Mucosa of stomach (tissue), 1 donor: ENCODE measurements around the gene EEF1E1.
A peak's percentile ranks its signal among the peaks of the same experiment; 100 is the strongest.

Experiments
- H3K27me3 ChIP-seq: one replicate; pipeline ENCODE4 v1.7.0; 2013; ENCODE audit warnings: mild to moderate bottlenecking, low read length; ENCODE audit not compliant: control insufficient read depth, insufficient read depth
- H3K36me3 ChIP-seq: one replicate; pipeline ENCODE4 v1.7.0; 2013; ENCODE audit warnings: low read length; ENCODE audit not compliant: control insufficient read depth, insufficient read depth
- H3K4me1 ChIP-seq: one replicate; pipeline ENCODE4 v1.7.0; 2013; ENCODE audit warnings: mild to moderate bottlenecking, low read length; ENCODE audit not compliant: control insufficient read depth, insufficient read depth
- H3K4me3 ChIP-seq: one replicate; pipeline ENCODE4 v1.7.0; 2013; ENCODE audit warnings: low read length
- H3K9ac ChIP-seq: one replicate; pipeline ENCODE4 v1.7.0; 2013; ENCODE audit warnings: mild to moderate bottlenecking, low read length, moderate library complexity
- H3K9me3 ChIP-seq: one replicate; pipeline ENCODE4 v1.7.0; 2013; ENCODE audit warnings: mild to moderate bottlenecking, low read length, moderate library complexity; ENCODE audit not compliant: control insufficient read depth
- donor health status: Pancreatic carcinoma.

Gene EEF1E1

DNA sequence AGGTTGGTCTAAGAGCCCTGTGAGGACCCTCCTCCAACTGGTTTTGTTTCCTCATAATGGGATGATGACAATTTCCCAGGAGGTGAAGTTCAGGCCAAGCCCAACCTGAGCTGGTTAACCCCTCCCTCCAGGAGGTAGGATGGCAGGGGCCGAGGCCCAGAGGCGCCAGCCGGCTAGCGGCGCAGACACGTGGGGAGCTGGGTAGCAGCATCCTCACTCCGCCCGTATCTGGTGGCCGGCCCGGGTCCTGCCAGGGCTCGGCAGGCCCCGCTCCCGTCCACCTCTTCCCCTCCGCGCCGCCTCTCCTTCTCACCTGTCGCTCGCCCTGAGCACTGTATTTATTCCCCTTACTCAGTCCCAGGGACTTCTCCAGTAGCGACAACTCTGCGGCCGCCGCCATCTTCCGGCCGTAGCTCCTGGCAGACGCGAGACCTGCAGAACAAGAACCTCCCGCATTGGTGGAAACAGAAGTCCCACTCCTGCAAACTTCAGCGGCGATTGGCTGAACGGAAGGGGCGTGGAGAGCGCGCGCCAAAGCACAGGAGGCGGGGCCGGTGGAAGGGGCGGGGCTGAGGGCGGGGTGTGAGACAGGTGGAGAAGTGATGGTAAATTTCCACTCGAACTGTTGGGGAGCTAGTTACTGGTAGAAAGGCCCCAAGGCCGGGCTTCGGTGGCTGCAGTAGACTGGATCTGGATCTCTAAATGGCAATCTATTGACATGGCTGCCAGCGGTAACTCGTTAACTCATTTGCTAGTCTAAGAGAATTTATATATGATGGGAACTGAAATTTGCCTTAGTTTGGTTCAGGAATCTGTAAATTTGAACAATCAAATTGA is at the start of gene EEF1E1:
Gene EEF1E1 (minus strand): TSS at position 427 of the 837 bp plus-strand sequence. CDS start 27 bp downstream, at position 400.
- Histone ChIP-seq H3K4me1 (no peaks in the 10 kb centered on the region), H3K36me3 (no peaks in the 10 kb centered on the region), H3K9me3 (no peaks in the 10 kb centered on the region), H3K4me3 (peak within 1 kb of the TSS; percentile 80), H3K9ac (peak within 1 kb of the TSS; percentile 75), H3K27me3 (no peaks in the 10 kb centered on the region)

DNA sequence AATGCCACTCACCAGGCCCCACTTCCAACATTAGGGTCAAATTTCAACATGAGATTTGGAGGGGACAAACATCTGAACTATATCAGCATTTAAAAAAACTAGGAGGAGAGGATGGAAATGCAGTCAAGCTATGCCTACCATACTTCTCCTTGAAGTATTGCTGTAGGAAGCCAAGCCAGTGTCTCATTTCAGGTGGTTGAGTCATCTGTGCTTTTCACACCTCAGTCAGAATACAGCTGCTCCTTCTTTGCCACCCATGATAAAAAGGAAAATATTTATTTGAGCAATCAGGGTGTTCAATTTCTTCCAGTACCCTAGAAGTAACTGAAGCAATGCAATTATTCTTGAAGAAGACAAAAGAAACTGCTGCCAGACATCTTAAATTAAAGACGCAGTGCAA is 47.0 kb upstream of the EEF1E1 start:
- no peaks in the 10 kb centered on the region for H3K4me1 ChIP-seq
- H3K9ac ChIP-seq: no peak overlapping the region
- no peaks in the 10 kb centered on the region for H3K9me3 ChIP-seq
- H3K4me3 ChIP-seq: no peak overlapping the region
- no peaks in the 10 kb centered on the region for H3K27me3 ChIP-seq
- no peaks in the 10 kb centered on the region for H3K36me3 ChIP-seq

DNA sequence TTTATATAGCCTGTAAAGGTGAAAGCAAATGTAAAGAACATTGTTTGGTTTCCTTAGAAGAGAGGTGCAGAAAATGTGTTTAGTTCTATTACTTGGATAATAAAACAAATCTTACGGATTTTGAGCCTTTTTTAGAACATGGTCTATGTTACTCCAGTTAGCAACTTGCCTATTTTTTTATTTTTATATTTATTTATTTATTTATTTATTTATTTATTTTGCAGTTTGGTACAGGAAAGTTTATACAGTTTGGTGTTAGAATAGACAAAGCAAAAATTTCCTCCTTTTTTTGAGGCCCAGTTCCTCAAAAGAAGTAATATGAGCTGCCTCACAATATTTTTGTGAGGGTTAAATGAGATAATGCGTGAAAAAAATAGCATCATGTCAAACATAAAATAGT is 41.6 kb upstream of the EEF1E1 start:
- Histone ChIP-seq H3K9me3 (no peaks in the 10 kb centered on the region), H3K36me3 (no peaks in the 10 kb centered on the region), H3K9ac (no peak overlapping the region), H3K4me1 (no peaks in the 10 kb centered on the region), H3K27me3 (no peaks in the 10 kb centered on the region), H3K4me3 (no peak overlapping the region)

DNA sequence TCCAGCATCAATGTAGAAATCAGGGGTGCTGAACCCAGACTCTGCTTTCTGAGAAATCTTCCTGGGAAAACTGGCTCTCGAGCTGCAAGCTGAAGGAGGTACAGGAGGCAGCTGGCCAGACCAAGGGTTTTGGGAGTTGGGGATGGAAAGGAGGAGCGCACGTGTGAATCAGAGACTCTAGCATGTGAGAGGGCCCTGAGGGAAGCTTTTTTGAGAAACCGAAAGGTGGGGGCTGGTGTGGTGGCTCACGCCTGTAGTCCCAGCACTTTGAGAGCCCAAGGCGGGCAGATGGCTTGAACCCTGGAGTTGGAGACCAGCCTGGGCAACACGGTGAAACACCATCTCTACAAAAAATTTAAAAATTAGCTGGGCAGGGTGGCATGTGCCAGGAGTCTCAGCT is 37.1 kb upstream of the EEF1E1 start:
- no peaks in the 10 kb centered on the region for H3K4me1 ChIP-seq
- H3K9ac ChIP-seq: no peak overlapping the region
- H3K4me3 ChIP-seq: no peak overlapping the region
- H3K36me3 ChIP-seq: no peaks in the 10 kb centered on the region
- H3K9me3 ChIP-seq: no peaks in the 10 kb centered on the region
- H3K27me3 ChIP-seq: peaks cover 4% of the 10 kb centered on the region

DNA sequence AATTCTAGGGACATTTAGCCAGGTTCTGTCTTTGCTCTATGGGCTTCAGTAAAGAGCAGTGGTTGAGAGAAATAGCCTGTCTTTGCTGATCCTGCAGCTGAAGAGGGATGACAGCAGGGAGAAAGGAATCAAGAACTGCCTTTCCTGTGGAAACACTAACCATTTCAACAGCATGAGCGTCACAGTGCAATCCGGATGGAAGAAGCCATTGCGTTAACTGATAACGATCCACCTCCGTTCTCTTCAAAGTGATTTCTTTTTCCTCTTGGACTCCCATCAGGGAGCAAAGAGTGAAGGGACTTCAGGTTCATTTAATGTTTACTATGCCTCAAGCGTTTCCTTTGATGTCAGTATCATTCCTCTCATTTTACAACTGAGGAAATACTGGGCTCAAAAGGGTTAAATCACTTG is 35.2 kb upstream of the EEF1E1 start:
- H3K36me3 ChIP-seq: no peaks in the 10 kb centered on the region
- no peaks in the 10 kb centered on the region for H3K9me3 ChIP-seq
- no peak overlapping the region for H3K9ac ChIP-seq
- H3K4me1 ChIP-seq: no peaks in the 10 kb centered on the region
- H3K4me3 ChIP-seq: no peak overlapping the region
- H3K27me3 ChIP-seq: peaks cover 4% of the 10 kb centered on the region

DNA sequence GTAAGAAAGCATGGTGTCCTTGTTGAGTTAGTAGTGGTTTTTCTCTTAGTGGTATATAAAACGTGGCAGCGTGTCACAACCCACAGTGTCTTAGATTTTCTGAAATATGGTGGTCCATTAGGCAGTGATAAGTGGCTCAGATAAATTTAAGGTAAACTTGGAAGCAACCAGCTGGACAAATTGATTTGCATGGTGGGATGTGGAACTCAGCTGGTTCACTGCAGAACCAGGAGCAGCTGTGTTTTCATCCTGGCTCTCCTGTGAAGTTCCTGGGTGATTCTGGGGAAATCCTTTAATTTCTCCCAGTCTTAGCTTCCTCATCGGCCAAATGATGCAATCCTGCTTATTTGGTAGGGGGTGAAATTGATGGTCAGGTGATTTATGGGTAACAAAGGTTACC is 32.9 kb upstream of the EEF1E1 start:
- Histone ChIP-seq H3K36me3 (no peaks in the 10 kb centered on the region), H3K4me1 (no peaks in the 10 kb centered on the region), H3K9ac (no peak overlapping the region)

DNA sequence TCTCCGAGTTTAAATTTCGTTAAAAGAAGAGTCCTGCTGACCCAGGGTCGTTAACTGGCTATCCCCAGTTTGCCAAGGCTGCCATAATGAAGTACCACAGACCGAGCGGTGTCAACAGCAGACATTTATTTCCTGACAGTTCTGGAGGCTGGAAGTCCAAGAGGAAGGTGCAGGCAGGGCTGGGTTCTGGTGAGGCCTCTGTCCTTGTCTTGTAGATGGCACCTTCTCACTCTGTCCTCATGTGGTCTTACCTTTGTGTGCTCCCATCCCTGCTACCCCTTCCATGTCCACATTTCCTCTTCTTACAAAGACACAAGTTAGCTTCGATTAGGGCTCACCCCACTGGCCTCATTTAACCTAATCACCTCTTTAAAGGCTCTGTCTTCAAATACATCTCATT is 29.8 kb upstream of the EEF1E1 start:
- H3K27me3 ChIP-seq: peaks cover 11% of the 10 kb centered on the region
- H3K9ac ChIP-seq: no peak overlapping the region

More for the DNA sequence above, 32.9 kb upstream of the EEF1E1 start:
- no peaks in the 10 kb centered on the region for H3K9me3 ChIP-seq
- H3K27me3 ChIP-seq: peaks cover 11% of the 10 kb centered on the region
- no peak overlapping the region for H3K4me3 ChIP-seq

DNA sequence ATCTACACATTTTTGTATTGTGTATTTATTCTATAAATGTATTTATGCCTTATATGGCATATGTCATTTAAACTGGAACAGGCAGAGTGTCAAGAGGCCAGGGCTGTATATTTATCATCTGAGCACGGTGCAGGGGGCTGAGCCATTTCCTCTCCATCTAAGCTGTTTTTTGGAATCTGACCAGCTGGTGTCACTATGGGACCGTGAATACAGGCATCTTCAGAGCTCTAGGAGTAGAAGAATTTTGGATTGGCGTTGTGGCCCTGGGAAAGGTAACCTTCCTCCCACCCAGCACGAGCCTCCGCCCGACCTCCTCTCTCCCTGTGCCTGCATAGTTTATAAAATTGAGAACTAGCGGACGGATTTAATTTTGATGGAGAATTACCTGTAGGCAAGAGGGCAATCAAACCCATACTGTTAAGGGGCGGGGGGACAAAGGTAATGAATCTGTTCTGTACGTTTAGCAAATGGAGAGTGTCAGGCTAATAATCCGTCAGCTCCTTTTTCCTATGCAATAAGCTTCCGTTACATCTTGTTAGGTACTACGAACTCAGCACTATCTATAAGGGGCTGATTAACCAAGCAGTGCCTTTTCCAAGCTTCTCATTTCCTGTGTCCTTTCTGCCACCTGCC is 29.0 kb upstream of the EEF1E1 start:
- H3K4me1 ChIP-seq: no peaks in the 10 kb centered on the region
- H3K27me3 ChIP-seq: peaks cover 11% of the 10 kb centered on the region
- no peaks in the 10 kb centered on the region for H3K36me3 ChIP-seq
- H3K9ac ChIP-seq: no peak overlapping the region
- no peaks in the 10 kb centered on the region for H3K9me3 ChIP-seq
- H3K4me3 ChIP-seq: no peak overlapping the region

More for the DNA sequence above, 29.8 kb upstream of the EEF1E1 start:
- H3K36me3 ChIP-seq: no peaks in the 10 kb centered on the region
- no peaks in the 10 kb centered on the region for H3K9me3 ChIP-seq
- no peak overlapping the region for H3K4me3 ChIP-seq
- H3K4me1 ChIP-seq: no peaks in the 10 kb centered on the region

DNA sequence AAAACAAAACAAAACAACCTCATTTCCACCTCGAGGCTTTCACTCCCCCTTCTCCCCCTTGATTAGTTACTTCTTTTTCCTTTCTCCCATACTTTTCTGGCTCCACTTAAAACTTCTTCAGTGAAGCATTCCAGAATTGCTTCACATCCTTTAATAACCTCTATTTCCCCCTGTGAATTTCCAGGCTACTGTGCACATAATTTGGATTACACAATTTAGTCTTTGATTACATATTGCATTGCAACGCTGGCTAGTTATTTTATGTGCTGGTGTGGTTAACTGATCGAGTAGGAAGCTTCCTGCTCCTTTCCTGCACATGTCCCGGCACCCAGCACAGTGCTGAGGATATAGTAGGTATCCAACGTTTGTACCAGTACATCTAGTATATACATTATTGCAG is 28.1 kb upstream of the EEF1E1 start:
- peaks cover 9% of the 10 kb centered on the region for H3K27me3 ChIP-seq
- H3K9ac ChIP-seq: no peak overlapping the region
- H3K4me3 ChIP-seq: no peak overlapping the region
- no peaks in the 10 kb centered on the region for H3K36me3 ChIP-seq
- H3K9me3 ChIP-seq: no peaks in the 10 kb centered on the region
- no peaks in the 10 kb centered on the region for H3K4me1 ChIP-seq

DNA sequence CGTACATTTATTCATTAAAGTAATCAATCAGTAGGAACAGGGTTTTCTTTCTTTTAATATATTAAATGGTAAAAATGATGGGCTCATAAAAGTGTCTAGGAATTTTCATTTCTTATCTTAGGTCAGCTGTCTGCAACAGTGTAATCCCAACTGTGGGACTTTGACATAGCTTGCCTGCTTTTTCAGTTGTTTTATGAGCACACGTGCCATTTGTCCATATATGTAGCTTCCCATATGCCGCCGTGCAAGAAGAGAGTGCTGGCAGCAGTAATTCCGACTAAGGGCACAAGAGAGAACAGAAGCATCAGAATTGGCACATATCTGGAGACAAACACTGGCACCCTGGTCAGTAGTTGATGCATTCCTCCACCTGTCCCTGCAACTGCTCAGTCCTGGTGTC is 20.9 kb upstream of the EEF1E1 start:
- H3K9me3 ChIP-seq: no peaks in the 10 kb centered on the region
- no peaks in the 10 kb centered on the region for H3K27me3 ChIP-seq
- no peaks in the 10 kb centered on the region for H3K4me1 ChIP-seq
- H3K9ac ChIP-seq: no peak overlapping the region
- H3K4me3 ChIP-seq: no peak overlapping the region
- H3K36me3 ChIP-seq: no peaks in the 10 kb centered on the region

DNA sequence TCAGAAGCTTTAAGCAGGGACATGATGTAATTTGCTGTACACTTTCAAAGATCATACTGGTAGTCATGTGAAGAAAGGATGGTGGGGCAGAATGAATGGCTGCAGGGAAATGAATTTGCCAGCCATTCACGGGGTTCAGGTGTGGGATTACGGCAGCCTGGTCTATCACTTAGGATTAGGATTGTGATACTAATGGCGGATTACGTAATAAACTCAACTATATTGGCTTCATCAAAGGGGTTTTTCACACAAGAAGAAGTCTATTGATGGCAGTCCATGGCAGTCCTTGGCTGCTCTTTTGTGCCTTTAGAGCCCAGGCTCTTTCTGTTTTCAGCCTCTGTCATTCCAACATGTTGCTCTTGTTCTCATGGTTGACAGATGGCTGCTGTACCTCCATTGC is 12.6 kb upstream of the EEF1E1 start:
- Histone ChIP-seq H3K4me3 (no peak overlapping the region), H3K27me3 (no peaks in the 10 kb centered on the region), H3K9ac (no peak overlapping the region), H3K4me1 (no peaks in the 10 kb centered on the region), H3K36me3 (no peaks in the 10 kb centered on the region), H3K9me3 (no peaks in the 10 kb centered on the region)

DNA sequence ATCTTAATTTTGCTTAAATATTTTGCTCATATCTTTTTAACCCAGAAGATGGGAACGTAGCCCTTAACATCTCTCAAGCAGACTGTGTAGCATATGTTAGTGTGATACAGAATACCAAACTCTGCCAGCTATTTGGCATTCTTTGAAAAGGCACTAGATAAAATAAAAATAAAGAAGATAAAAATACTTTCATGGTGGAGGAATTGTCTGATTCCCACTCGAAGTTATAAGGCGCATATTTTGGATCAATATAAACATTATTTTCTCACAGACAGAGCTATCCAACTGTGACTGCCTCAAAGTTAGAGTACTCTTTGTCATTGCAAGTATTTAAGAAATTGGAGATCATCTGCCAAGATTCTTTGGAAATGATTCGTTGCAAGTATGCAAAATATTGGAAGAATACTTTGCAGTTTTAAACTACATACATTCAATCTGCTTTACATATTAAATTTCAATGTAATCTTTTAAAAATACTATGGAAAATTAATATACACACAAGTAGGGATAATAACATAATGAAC is 10.8 kb upstream of the EEF1E1 start:
- no peaks in the 10 kb centered on the region for H3K27me3 ChIP-seq
- H3K9ac ChIP-seq: no peak overlapping the region
- no peaks in the 10 kb centered on the region for H3K4me1 ChIP-seq
- H3K36me3 ChIP-seq: no peaks in the 10 kb centered on the region
- no peaks in the 10 kb centered on the region for H3K9me3 ChIP-seq
- no peak overlapping the region for H3K4me3 ChIP-seq
